Measurements from ENCODE around the gene GBX2. TPM values are rescaled to one million over a fixed set of nuclear protein-coding genes. Genes with fewer than 3 reads are reported as not detected.

Gene GBX2
- total and polyA plus RNA-seq, 10 of the 15 experiments (the other 5 are each of a cell fraction or from before 2014, with no cell fraction given) = not detected

DNA sequence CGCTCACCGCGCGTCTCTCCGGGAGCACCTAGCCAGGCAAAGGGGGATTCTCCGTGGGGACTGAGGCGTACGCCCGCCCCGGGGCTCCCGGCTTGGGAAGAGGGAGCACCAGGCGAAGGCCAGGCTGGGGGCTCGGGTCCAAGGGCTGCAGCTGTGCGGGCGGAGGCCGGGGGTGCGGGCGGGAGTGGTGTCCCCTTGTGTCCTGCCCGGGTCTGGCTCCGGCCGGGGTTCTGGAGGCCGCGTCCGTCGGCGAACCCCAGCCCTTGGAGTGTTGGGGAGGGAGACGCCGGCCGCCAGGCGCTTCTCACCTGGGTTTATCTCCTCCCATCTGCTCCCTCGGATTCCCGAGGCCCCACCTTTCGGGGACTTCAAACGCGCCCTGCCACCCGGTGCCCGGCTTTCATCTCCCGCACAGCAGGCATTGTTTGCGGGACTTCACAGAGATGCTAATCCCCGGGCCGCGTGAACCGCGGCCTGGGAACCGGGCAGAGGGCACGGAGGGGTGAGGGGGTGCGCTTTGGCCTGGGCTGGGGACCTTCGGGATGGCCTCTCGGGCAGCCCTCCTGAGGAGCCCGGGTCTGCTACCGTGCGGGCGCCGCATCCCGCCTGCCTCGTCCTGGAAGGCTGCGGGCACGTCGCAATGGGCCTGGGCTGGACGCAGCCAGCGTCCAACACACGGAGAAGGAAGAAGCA is 5.0 kb upstream of the GBX2 start (continued):
- TF ChIP-seq CHD1 (IDR thresholded peaks at IDR 0.05; ENCODE audit: low read depth, low read length) = no peak

DNA sequence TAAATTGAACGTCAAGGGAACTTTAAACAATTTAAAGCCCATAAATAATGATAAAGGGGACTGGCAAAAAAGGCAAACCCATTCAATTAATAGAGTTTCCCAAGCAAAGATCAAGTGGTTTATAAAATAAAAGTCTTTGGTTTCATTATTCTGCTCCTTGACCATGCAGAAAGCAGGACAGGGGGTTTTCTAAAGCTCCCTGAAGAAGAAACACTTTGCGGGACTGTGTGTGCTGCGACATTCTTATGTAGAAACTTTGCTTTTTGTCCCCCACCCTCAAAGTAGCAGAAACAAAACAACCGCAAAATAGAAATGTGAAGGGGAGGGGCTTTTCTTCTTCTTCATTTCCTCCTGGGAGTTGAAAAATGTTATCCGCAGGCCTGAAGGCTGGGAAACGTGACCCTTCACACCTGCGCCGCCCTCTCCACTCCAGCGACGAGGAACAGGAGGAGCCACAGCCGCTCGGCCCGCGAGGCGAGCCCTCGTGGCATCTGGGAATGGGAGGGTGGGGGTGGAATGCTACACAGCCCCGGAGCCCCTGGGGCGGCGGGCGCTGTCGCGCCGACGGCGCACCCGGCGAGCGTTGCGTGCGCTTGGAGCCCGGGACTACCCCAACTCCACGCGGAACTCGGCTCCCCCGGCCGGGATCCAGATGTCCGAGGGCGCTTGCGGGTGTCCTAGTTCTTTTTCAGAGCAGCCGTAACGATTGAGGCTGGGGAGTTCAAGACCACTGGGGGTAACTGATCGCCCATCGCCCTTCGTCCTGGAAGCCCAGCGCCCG is 4.3 kb upstream of the GBX2 start:
- Histone ChIP-seq H3K4me2 (ENCODE audit: control insufficient read depth, insufficient read depth) (no peak overlapping the region), H3K36me3 (ENCODE audit: control insufficient read depth in 2 of 2, insufficient read depth in 2 of 2, low read length in 1 of 2) (no peaks in the 10 kb centered on the region), H3K4me1 (ENCODE audit: control insufficient read depth, insufficient read depth, low read length) (no peaks in the 10 kb centered on the region), H3K9ac (ENCODE audit: control insufficient read depth, insufficient read depth, low read length) (no peak overlapping the region), H3K4me3 (no peak overlapping the region), H3K79me2 (ENCODE audit: control insufficient read depth, insufficient read depth, low read length) (no peaks in the 10 kb centered on the region), H2AFZ (ENCODE audit: control insufficient read depth, low read depth, low read length) (no peak overlapping the region), H3K27ac (ENCODE audit: control insufficient read depth, insufficient read depth) (no peak overlapping the region), H4K20me1 (ENCODE audit: control insufficient read depth, insufficient read depth) (no peaks in the 10 kb centered on the region), H3K27me3 (replicated peaks in 1 of 2; ENCODE audit: control insufficient read depth in 2 of 2, insufficient read depth in 2 of 2, low read length in 1 of 2) (peaks cover 1 to 8% of the 10 kb centered on the region in 2 experiments; a peak in 3 of 4 replicates), H3K9me3 (replicated peaks; ENCODE audit: control insufficient read depth, insufficient read depth, low read length) (no peaks in the 10 kb centered on the region; the same call in 2 of the 3 replicates)
- in situ Hi-C loops (cut with MboI) = no loop called here
- no TSS peak for BruUV-seq (replicated peaks)
- intact Hi-C loops (cut with micrococcal nuclease; ENCODE audit: unreplicated experiment) = no loop called here
- WGBS (ENCODE audit: insufficient coverage, insufficient replicate concordance, low lambda C conversion rate, missing lambda C conversion rate) = 55% methylated on average over 26 of the region's 46 CpGs
- SMC1A ChIA-PET (ENCODE audit: uncharacterized antibody, unreplicated experiment) = no interaction called here
- TF ChIP-seq RAD21 (IDR thresholded peaks at IDR 0.05; ENCODE audit: insufficient read depth, low read depth, low read length) (no peak), CREB1 (IDR thresholded peaks at IDR 0.05; ENCODE audit: low read depth) (no peak), ZNF622 (IDR thresholded peaks at IDR 0.05) (no peak), JUNB (IDR thresholded peaks at IDR 0.05) (no peak), TCF7 (IDR thresholded peaks at IDR 0.05; ENCODE audit: borderline replicate concordance) (no peak), ZNF24 (IDR thresholded peaks at IDR 0.05) (no peak), ZNF217 (IDR thresholded peaks at IDR 0.05) (no peak)
- TF ChIP-seq, protein P1, sequence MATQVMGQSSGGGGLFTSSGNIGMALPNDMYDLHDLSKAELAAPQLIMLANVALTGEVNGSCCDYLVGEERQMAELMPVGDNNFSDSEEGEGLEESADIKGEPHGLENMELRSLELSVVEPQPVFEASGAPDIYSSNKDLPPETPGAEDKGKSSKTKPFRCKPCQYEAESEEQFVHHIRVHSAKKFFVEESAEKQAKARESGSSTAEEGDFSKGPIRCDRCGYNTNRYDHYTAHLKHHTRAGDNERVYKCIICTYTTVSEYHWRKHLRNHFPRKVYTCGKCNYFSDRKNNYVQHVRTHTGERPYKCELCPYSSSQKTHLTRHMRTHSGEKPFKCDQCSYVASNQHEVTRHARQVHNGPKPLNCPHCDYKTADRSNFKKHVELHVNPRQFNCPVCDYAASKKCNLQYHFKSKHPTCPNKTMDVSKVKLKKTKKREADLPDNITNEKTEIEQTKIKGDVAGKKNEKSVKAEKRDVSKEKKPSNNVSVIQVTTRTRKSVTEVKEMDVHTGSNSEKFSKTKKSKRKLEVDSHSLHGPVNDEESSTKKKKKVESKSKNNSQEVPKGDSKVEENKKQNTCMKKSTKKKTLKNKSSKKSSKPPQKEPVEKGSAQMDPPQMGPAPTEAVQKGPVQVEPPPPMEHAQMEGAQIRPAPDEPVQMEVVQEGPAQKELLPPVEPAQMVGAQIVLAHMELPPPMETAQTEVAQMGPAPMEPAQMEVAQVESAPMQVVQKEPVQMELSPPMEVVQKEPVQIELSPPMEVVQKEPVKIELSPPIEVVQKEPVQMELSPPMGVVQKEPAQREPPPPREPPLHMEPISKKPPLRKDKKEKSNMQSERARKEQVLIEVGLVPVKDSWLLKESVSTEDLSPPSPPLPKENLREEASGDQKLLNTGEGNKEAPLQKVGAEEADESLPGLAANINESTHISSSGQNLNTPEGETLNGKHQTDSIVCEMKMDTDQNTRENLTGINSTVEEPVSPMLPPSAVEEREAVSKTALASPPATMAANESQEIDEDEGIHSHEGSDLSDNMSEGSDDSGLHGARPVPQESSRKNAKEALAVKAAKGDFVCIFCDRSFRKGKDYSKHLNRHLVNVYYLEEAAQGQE (IDR thresholded peaks at IDR 0.05; ENCODE audit: low read depth, low read length) = no peak
- TF ChIP-seq, protein P2, sequence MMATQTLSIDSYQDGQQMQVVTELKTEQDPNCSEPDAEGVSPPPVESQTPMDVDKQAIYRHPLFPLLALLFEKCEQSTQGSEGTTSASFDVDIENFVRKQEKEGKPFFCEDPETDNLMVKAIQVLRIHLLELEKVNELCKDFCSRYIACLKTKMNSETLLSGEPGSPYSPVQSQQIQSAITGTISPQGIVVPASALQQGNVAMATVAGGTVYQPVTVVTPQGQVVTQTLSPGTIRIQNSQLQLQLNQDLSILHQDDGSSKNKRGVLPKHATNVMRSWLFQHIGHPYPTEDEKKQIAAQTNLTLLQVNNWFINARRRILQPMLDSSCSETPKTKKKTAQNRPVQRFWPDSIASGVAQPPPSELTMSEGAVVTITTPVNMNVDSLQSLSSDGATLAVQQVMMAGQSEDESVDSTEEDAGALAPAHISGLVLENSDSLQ (IDR thresholded peaks at IDR 0.05) = no peak
- RAD21 ChIA-PET (ENCODE audit: unreplicated experiment) = no interaction called here
- DNase-seq (ENCODE audit: low read depth, low spot score) = no peak
- CTCF ChIA-PET = interaction anchor here (1.3 kb wide), 1 partner anchor 393 kb away, joined by 4 read pairs; no protein-coding TSS in a partner anchor
- no peak for FAIRE-seq
- POLR2A ChIA-PET = no interaction called here
- no peak for ATAC-seq

Measured in GM12878 (cell line).